ENCODE measurements around the gene ZDHHC3.

ZDHHC3 gene

GRCh38 chr3:44976002-44976815 is at the start of gene ZDHHC3, which contains the start of gene EXOSC7:
Gene ZDHHC3, minus strand, starts transcription at chr3:44976174. Its CDS starts 16,738 bp downstream, at chr3:44959436.
Gene EXOSC7, plus strand, starts transcription at chr3:44976244. Its CDS starts 34 bp downstream, at chr3:44976278.
- peak; percentile 95 for DNase-seq

GRCh38 chr3:45024542-45025255 is 48.7 kb upstream of the ZDHHC3 start:
- DNase-seq: no peak

GRCh38 chr3:45023675-45024074 is 47.7 kb upstream of the ZDHHC3 start:
- DNase-seq: no peak

- DNase-seq: peak; percentile 35
Observed at GRCh38 chr3:45021524-45022297, 45.7 kb upstream of the ZDHHC3 start.

GRCh38 chr3:45020534-45020933 is 44.6 kb upstream of the ZDHHC3 start:
- DNase-seq: no peak

- no peak for DNase-seq
Observed at GRCh38 chr3:45017821-45018220, 41.8 kb upstream of the ZDHHC3 start.

- DNase-seq: no peak
Observed at GRCh38 chr3:45016916-45017315, 40.9 kb upstream of the ZDHHC3 start.

- DNase-seq: no peak
Observed at GRCh38 chr3:45012577-45012976, 36.6 kb upstream of the ZDHHC3 start.

- DNase-seq: peak; percentile 67
Observed at GRCh38 chr3:45011756-45012508, 36.0 kb upstream of the ZDHHC3 start.

GRCh38 chr3:45010811-45011333 is 34.9 kb upstream of the ZDHHC3 start:
- DNase-seq: peak; percentile 31

- no peak for DNase-seq
Observed at GRCh38 chr3:45009868-45010267, 33.9 kb upstream of the ZDHHC3 start.

GRCh38 chr3:45008117-45008516 is 32.1 kb upstream of the ZDHHC3 start:
- DNase-seq: no peak

- no peak for DNase-seq
Observed at GRCh38 chr3:45007091-45007490, 31.1 kb upstream of the ZDHHC3 start.

- no peak for DNase-seq
Observed at GRCh38 chr3:45003859-45004258, 27.9 kb upstream of the ZDHHC3 start.

GRCh38 chr3:45003406-45003805 is 27.4 kb upstream of the ZDHHC3 start:
- no peak for DNase-seq

- DNase-seq: no peak
Observed at GRCh38 chr3:45002720-45003119, 26.7 kb upstream of the ZDHHC3 start.

- no peak for DNase-seq
Observed at GRCh38 chr3:45002139-45002660, 26.2 kb upstream of the ZDHHC3 start.

GRCh38 chr3:45001738-45002137 is 25.8 kb upstream of the ZDHHC3 start:
- no peak for DNase-seq

- no peak for DNase-seq
Observed at GRCh38 chr3:45000823-45001222, 24.8 kb upstream of the ZDHHC3 start.

GRCh38 chr3:44999782-45000181 is 23.8 kb upstream of the ZDHHC3 start:
- no peak for DNase-seq

- DNase-seq: no peak
Observed at GRCh38 chr3:44996556-44996969, 20.6 kb upstream of the ZDHHC3 start.
